KBM-7 (cell line): ENCODE results near the gene CRTAC1.

Source experiments
- DNase-seq: peaks from one replicate; pipeline ENCODE4 v3.0.0-alpha.2; 2015
- in situ Hi-C: fragments of 300-500 bp; cut with MboI; formaldehyde crosslinking; loops from 2 replicates; pipeline ENCODE4 v1.14.3; 2020; ENCODE audit warnings: low sequenced_read_pairs, low pct_unique_long_range_greater_than_20kb, mixed read lengths

Gene CRTAC1

GRCh38 chr10:97913193-97913592 is 117.2 kb downstream of the CRTAC1 start:
- DNase-seq, result no peak
- in situ Hi-C loops, result no loop called here

DNA sequence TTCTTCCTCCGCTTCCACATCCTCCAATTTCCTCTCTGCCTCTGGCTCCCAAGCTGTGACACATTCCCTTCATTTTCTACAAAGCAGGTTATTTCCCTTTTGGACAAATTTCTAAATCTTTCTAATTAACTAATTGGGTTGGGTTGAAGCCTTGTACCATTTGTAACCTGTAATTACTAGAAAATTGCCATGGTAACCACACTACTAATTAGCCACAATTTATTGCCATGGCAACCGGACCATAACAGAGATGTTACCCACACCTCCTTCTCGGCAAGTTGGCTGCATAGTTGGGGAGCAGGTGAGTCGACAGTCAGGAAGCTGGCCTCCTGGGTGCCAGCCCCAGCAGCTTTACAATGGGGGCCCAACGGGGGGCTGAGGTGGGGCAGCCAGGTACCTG is 119.2 kb downstream of the CRTAC1 start:
- in situ Hi-C loops, result no loop called here
- DNase-seq, result no peak

DNA sequence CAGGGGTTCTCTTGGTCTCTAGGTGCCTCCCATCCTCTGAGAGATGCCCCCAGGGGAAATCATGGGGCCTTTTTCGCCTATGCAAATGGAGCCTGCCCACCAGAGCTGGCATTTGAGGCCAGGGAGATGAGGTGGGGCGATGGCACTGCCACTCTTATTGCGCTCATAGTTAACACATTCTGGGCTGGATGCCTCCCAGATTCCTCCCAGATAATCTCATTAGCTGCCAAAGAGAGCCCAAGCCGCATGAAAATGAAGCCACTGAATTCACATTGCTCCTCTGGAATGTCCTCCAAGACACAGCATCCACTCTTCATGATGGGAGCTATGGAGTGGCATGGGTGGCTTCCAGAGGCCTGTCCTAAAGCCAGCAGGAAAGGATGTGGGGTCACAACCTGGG is 119.8 kb downstream of the CRTAC1 start:
- in situ Hi-C loops, result no loop called here
- DNase-seq, result no peak

GRCh38 chr10:97907830-97908229 is 122.6 kb downstream of the CRTAC1 start:
- in situ Hi-C loops, result no loop called here

DNA sequence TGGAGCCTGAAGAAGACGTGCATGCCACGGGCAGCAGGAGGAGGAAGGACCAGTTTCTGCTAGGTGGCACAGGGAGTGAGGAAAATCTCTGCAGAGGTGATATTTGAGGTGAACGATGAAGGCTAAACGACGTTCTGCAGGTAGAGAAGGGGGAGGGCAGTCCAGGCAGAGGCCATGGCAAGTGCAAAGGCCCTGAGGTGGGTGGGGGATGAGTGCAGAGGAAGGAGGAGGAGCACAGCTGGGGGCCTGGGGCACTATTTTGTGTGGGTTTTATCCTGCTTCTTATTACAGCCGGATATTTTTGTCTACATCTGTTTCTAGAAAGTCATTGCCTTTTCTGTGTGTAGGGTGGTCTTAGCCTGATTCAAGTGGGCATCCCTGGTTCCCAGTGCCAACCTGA is 123.2 kb downstream of the CRTAC1 start:
- in situ Hi-C loops, result no loop called here
- DNase-seq, result no peak

More at GRCh38 chr10:97907830-97908229, 122.6 kb downstream of the CRTAC1 start:
- DNase-seq, result no peak

GRCh38 chr10:97905276-97905675 is 125.1 kb downstream of the CRTAC1 start:
- in situ Hi-C loops, result no loop called here
- no peak for DNase-seq

- DNase-seq, result no peak
- in situ Hi-C loops, result no loop called here
Observed at GRCh38 chr10:97904576-97904975, 125.8 kb downstream of the CRTAC1 start.

DNA sequence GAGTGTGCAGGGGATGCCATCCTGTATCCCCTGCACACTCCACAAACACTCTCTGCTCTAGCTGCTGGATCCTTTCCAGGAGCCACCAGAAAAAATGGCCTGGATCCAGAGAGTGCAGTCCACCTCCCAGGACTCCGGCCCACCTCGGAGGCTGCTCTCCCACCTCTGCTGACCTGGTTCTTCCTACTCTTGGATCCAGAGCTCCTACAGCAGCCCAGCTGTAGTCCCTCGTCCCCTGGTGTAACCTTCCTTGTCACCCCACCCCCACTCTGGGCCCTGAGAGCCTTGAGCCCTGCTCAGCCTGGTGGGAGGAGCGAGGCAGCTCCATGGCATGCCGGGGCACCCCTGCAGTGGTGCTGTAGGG is 126.4 kb downstream of the CRTAC1 start:
- no peak for DNase-seq
- in situ Hi-C loops, result no loop called here

GRCh38 chr10:97903128-97904017 is 127.0 kb downstream of the CRTAC1 start:
- DNase-seq, result no peak
- in situ Hi-C loops, result no loop called here

GRCh38 chr10:97901381-97901780 is 129.0 kb downstream of the CRTAC1 start:
- DNase-seq, result no peak
- in situ Hi-C loops, result no loop called here

GRCh38 chr10:97898429-97898828 is 132.0 kb downstream of the CRTAC1 start:
- no peak for DNase-seq
- in situ Hi-C loops, result no loop called here

DNA sequence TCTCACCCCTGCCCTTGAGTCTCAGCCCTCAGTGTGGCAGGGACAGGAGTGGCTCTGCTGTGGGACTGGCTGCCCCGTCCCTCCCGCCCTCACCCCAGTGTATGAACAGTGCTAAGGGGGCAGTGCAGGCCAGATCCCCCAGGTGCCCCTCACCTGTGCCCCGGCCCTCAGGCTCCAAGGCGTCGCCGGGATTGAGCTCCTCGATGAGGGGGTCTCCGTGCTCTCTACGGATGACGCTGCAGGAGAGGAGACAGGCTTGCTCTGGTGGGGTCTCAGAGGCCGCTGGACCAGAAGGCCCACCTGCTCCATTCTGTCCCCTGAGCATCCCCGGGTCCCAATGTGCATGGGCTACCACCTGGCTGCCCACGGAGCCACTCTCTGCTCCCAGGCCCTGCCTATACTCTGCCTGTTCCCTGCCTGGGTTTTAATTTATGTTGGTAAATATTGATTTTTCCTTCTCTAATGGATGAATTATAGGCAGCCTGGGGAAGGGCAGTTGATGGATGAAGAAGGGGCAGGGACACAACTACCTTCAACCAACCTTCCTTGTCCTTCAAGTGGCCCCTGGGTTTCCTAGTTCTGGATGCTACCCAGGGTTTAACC is 133.6 kb downstream of the CRTAC1 start:
- in situ Hi-C loops, result no loop called here
- DNase-seq, result no peak

GRCh38 chr10:97895915-97896314 is 134.5 kb downstream of the CRTAC1 start:
- DNase-seq, result no peak
- in situ Hi-C loops, result no loop called here

DNA sequence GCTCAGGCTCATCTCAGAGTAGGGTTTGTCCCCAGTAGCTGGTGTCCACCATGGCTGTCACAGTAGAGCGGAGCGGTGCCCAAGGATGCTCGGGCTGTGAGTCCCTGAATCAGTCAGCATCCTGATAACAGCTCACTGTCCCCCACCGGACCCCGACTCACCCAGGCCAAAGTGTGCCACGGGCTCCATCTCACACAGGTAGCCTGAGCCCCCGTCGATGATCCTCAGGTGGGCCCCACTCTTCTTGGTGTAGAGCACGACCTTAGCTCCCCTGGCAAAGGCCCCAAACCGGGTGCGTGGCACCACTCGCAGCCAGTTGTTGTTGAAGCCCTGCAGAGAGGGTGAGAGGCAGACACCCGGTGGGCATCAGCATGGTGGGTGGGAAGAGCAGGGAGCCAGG is 135.3 kb downstream of the CRTAC1 start:
- in situ Hi-C loops, result no loop called here
- no peak for DNase-seq

GRCh38 chr10:97894092-97894491 is 136.3 kb downstream of the CRTAC1 start:
- DNase-seq, result no peak
- in situ Hi-C loops, result no loop called here

DNA sequence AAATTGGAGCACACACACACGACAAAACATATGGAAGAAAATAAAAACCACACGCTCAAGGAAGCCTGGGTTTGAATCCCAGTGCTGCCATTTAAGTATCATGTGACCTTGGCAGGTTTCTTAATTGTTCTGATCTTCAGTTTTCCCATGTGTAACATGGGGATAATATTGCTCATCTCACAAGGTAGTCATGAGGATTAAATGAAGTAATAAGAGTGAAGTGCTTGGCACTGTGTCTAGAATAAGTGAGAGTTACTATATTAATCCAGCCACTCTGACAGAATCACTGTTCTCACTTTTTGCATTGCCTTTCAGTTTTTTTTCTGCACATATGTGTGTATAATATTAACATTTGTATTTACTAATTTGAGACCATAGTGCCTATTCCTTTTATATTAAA is 137.5 kb downstream of the CRTAC1 start:
- DNase-seq, result no peak
- in situ Hi-C loops, result no loop called here

DNA sequence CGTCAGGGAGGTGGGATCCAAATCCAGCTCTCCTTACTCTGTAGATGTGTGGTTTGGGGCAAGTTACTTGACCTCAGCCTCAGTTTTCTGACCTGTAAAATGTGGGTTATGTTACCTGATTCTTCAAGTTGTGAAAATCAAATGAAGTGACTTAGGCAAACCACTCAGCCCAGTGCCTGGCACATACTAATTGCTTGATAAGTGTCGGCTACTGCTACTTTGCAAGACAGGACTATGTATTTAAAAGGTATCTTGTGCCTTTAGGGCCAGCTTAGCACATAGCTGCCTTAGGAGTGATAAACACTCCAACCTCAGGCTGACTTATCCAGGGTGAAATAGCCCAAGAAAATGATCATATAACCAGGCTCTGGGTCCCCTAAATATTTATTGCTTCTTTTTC is 137.9 kb downstream of the CRTAC1 start:
- in situ Hi-C loops, result no loop called here
- no peak for DNase-seq

DNA sequence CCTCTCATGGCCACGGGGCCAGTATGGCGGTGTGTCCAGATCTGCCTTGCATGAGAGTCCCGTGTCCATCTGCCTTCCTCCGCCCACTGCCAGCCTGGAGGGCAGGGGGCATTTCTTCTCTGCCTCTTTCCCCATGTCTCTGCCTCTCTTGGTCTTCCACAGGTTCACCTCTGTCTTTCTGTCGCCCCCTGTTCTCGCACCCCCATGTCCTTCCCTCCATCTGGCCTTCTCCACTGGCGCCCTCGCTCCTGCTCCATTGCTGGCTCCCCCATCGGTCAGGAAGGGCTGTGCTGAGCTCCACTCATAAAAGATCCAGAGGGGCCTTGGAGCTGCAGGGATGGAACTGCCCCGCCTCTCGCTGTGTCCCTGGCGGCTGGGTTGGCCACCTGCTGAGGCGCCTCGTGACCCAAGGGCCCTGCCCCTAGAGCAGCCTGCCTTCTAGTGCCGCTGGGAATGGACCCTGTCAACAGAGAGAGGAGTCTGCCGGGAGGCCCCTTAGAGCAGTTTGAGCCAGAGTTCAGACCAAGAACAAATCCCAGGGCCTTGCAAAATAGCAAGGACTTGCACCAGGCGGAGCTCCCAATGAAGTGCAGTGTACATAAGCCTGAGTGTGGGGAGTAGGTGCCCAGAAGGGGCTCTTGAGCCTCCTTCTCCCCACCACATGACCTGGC is 138.8 kb downstream of the CRTAC1 start:
- DNase-seq, result no peak
- in situ Hi-C loops, result no loop called here

DNA sequence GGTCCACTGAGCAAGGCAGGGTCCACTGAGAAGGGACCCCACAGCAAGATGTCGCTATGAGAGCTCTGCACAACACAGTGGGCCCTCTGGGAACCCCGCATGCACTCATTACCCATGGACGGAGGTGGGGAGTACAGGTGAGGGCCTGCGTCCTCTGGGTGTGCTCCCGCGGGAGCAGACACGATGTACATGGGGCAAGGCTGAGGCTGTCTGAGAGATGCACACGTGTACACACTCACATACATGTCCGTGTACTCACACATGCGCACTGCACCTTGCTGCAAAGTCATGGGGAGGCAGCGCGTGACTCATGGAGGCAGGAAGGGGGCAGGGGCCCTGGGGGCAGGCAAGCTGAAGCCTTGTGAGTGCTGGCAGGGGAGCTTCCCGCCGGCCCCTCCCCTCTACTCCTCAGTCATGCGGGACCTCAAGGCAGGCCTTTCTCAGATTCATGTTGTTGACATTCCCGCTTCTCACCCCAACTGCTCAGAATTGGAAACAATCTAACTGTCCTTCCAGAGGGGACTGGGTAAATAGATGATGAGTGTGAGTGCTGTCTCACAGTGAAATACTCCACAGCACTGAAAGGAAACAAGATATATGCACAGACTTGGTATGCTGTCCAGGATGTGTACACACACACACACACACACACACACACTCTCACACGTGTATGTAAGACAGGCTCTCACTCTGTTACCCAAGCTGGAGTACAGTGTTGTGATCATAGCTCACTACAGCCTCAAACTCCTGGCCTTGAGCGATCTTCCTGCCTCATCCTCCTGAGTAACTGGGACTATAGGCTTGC is 140.8 kb downstream of the CRTAC1 start:
- in situ Hi-C loops, result no loop called here
- DNase-seq, result no peak
